Prostate gland (tissue), 2 donors: Measurements from ENCODE around the gene TOM1. TPM values are rescaled to one million over a fixed set of nuclear protein-coding genes. Genes with fewer than 3 reads are reported as not detected.

Experiments used
- DNase-seq: peaks from one replicate; pipeline ENCODE4 v3.0.0-alpha.2; 2019; ENCODE audit warnings: low spot score
- H3K27ac ChIP-seq, 2 donors: fragments of 200-600 bp; sonication (generic); 2 replicates each; pipeline ENCODE4 v1.5.1; 2017 to 2019
- H3K27me3 ChIP-seq: fragments of 200-600 bp; sonication (generic); replicated peaks from 2 replicates; pipeline ENCODE4 v1.5.1; 2019; ENCODE audit not compliant: insufficient read depth
- H3K36me3 ChIP-seq, 2 donors: fragments of 200-600 bp; sonication (generic); 1 replicate in 1 of 2; 2 replicates in 1 of 2; pipeline versions ENCODE4 v1.5.1 to v1.8.1; 2017 to 2019
- H3K4me1 ChIP-seq: fragments of 200-600 bp; sonication (generic); replicated peaks from 2 replicates; pipeline ENCODE4 v1.5.1; 2019
- H3K4me3 ChIP-seq, 2 donors: fragments of 200-600 bp; sonication (generic); 2 replicates each; pipeline ENCODE4 v1.5.1; 2017 to 2019
- H3K9me3 ChIP-seq: fragments of 200-600 bp; sonication (generic); 2 replicates; pipeline ENCODE4 v1.5.1; 2017
- CTCF ChIP-seq, 4 experiments: fragments of 200-600 bp in 2 of 4; fragments of 450-650 bp in 2 of 4; sonication (generic) in 2 of 4; IDR thresholded peaks; 1 replicate in 3 of 4; 2 replicates in 1 of 4; pipeline ENCODE4 v1.5.1; 2016 to 2019; ENCODE audit warnings: antibody characterized with exemption in 4 of 4, mild to moderate bottlenecking in 2 of 4, moderate library complexity in 2 of 4
- POLR2A ChIP-seq: fragments of 450-650 bp; IDR thresholded peaks from one replicate; pipeline ENCODE4 v1.6.1; 2016; ENCODE audit warnings: antibody characterized with exemption, mild to moderate bottlenecking
- POLR2AphosphoS5 ChIP-seq: sonication (generic); formaldehyde crosslinking; IDR thresholded peaks from one replicate; pipeline ENCODE4 v1.6.1; 2017; ENCODE audit warnings: antibody characterized with exemption
- WGBS: methylation state at CpG from one replicate; pipeline ENCODE4 v1.1.5; 2018; 5-methylcytosine and 5-hydroxymethylcytosine counted together
- intact Hi-C: fragments of 100-400 bp; cut with DNase I; formaldehyde crosslinking; loops from one replicate; pipeline ENCODE4 v1.14.2; 2022
- total RNA-seq, 2 donors: library from RNA; depleted of rRNA; stranded (reverse); fragments of >200 nt; gene quantifications; one replicate each; pipeline ENCODE4 v1.1.0, GENCODE V29; 2016

The TOM1 gene
- total RNA-seq, 2 donors from 2014 or later: 65.6 to 68.6 TPM

- WGBS: 55% methylated on average over 4 of the region's 4 CpGs
These were observed 6.8 kb downstream of the TOM1 start for GRCh38 chr22:35306350-35306967.

GRCh38 chr22:35307372-35307771, 7.7 kb downstream of the TOM1 start:
- no peak for DNase-seq
- 79% methylated on average over 9 of the region's 9 CpGs for WGBS

More at GRCh38 chr22:35306350-35306967, 6.8 kb downstream of the TOM1 start:
- Histone ChIP-seq H3K4me3 (no peak overlapping the region), H3K27me3 (no peaks in the 10 kb centered on the region), H3K9me3 (no peaks in the 10 kb centered on the region), H3K4me1 (no peaks in the 10 kb centered on the region), H3K27ac (no peak overlapping the region), H3K36me3 (no peaks in the 10 kb centered on the region)
- no peak for DNase-seq
- TF ChIP-seq CTCF (IDR thresholded peaks at IDR 0.05) (no peak), POLR2AphosphoS5 (no peak), POLR2A (no peak)
- intact Hi-C loops: loop anchor here (10.0 kb wide), 1 partner anchor 1218 kb away; the partner anchor contains the start of gene EIF3D

GRCh38 chr22:35307892-35308291, 8.2 kb downstream of the TOM1 start:
- intact Hi-C loops: loop anchor here (10.0 kb wide), 1 partner anchor 1217 kb away; the partner anchor contains the start of gene EIF3D
- no peaks in the 10 kb centered on the region for H3K27me3 ChIP-seq
- TF ChIP-seq POLR2AphosphoS5 (no peak), CTCF (IDR thresholded peaks at IDR 0.05) (no peak), POLR2A (no peak)
- DNase-seq: no peak
- H3K4me1 ChIP-seq: no peaks in the 10 kb centered on the region
- H3K27ac ChIP-seq: no peak overlapping the region
- H3K9me3 ChIP-seq: no peaks in the 10 kb centered on the region
- no peak overlapping the region for H3K4me3 ChIP-seq
- no peaks in the 10 kb centered on the region for H3K36me3 ChIP-seq
- 92% methylated on average over 7 of the region's 7 CpGs for WGBS

More at GRCh38 chr22:35307372-35307771, 7.7 kb downstream of the TOM1 start:
- Histone ChIP-seq H3K27me3 (no peaks in the 10 kb centered on the region), H3K36me3 (no peaks in the 10 kb centered on the region), H3K27ac (no peak overlapping the region), H3K4me1 (no peaks in the 10 kb centered on the region), H3K9me3 (no peaks in the 10 kb centered on the region), H3K4me3 (no peak overlapping the region)
- TF ChIP-seq CTCF (IDR thresholded peaks at IDR 0.05) (no peak), POLR2AphosphoS5 (no peak), POLR2A (no peak)
- intact Hi-C loops: loop anchor here (10.0 kb wide), 1 partner anchor 1217 kb away; the partner anchor contains the start of gene EIF3D

- intact Hi-C loops: loop anchor here (10.0 kb wide), 1 partner anchor 1216 kb away; the partner anchor contains the start of gene EIF3D
- 93% methylated on average over 6 of the region's 6 CpGs for WGBS
- no peaks in the 10 kb centered on the region for H3K36me3 ChIP-seq
- H3K27ac ChIP-seq: no peak overlapping the region
- no peaks in the 10 kb centered on the region for H3K9me3 ChIP-seq
- no peak for DNase-seq
- TF ChIP-seq POLR2AphosphoS5 (no peak), POLR2A (no peak), CTCF (IDR thresholded peaks at IDR 0.05) (no peak)
- no peaks in the 10 kb centered on the region for H3K27me3 ChIP-seq
- H3K4me3 ChIP-seq: no peak overlapping the region
- no peaks in the 10 kb centered on the region for H3K4me1 ChIP-seq
These were observed 8.9 kb downstream of the TOM1 start for GRCh38 chr22:35308480-35309021.
